CD14-positive monocyte (primary cell): ENCODE results near the gene GYPE. TPM values are rescaled to one million over a fixed set of nuclear protein-coding genes. Genes with fewer than 3 reads are reported as not detected.
"Not testable (repeated sequence)": the region's sequence is repeated elsewhere in the genome, so short reads cannot be mapped to it uniquely, and the experiment has no call there.

Experiments used
- DNase-seq, 3 donors: peaks; one replicate each; pipeline ENCODE4 v3.0.0-alpha.2; 2011 to 2022
- H2AFZ ChIP-seq: 2 replicates; pipeline ENCODE4 v1.6.0; 2012; ENCODE audit warnings: mild to moderate bottlenecking, low read depth, low read length, inconsistent platforms; ENCODE audit not compliant: insufficient read depth, poor library complexity, severe bottlenecking
- H3K27ac ChIP-seq, 2 donors: 1 replicate in 1 of 2; 2 replicates in 1 of 2; pipeline ENCODE4 v1.5.1; 2012 to 2013; ENCODE audit warnings: low read length in 2 of 2, control low read depth in 1 of 2, inconsistent platforms in 1 of 2, low read depth in 1 of 2, mild to moderate bottlenecking in 1 of 2
- H3K27me3 ChIP-seq, 2 donors: one replicate each; pipeline versions ENCODE4 v1.6.0 to v1.6.1; 2011 to 2013; ENCODE audit warnings: low read length in 2 of 2; ENCODE audit not compliant: control insufficient read depth in 2 of 2, insufficient read depth in 2 of 2
- H3K36me3 ChIP-seq, 2 donors: replicated peaks in 1 of 2; 1 replicate in 1 of 2; 2 replicates in 1 of 2; pipeline versions ENCODE4 v1.5.1 to v1.6.1; 2012 to 2013; ENCODE audit warnings: low read length in 2 of 2, control low read depth in 1 of 2, inconsistent platforms in 1 of 2, mild to moderate bottlenecking in 1 of 2; ENCODE audit not compliant: insufficient read depth in 2 of 2, control insufficient read depth in 1 of 2
- H3K4me1 ChIP-seq, 2 donors: 1 replicate in 1 of 2; 2 replicates in 1 of 2; pipeline versions ENCODE4 v1.5.1 to v1.6.1; 2012 to 2013; ENCODE audit warnings: low read length in 2 of 2, control low read depth in 1 of 2, inconsistent platforms in 1 of 2, mild to moderate bottlenecking in 1 of 2, moderate library complexity in 1 of 2; ENCODE audit not compliant: insufficient read depth in 2 of 2, control insufficient read depth in 1 of 2
- H3K4me2 ChIP-seq: replicated peaks from 2 replicates; pipeline ENCODE3; 2012; ENCODE audit warnings: low read length, moderate library complexity, mild to moderate bottlenecking; ENCODE audit not compliant: poor library complexity, severe bottlenecking; ENCODE audit errors: extremely low read depth
- H3K4me3 ChIP-seq, 3 experiments: fragments of 200-600 bp in 1 of 3; sonication (generic) in 1 of 3; replicated peaks in 1 of 3; 1 replicate in 2 of 3; 2 replicates in 1 of 3; pipeline ENCODE4 v1.5.1; 2011 to 2013; ENCODE audit warnings: low read length in 3 of 3, mild to moderate bottlenecking in 3 of 3, control low read depth in 2 of 3, low read depth in 2 of 3, inconsistent platforms in 1 of 3, moderate library complexity in 1 of 3
- H3K79me2 ChIP-seq: 2 replicates; pipeline ENCODE4 v1.6.0; 2012; ENCODE audit warnings: mild to moderate bottlenecking, control low read depth, inconsistent platforms, low read length, moderate library complexity; ENCODE audit not compliant: insufficient read depth
- H3K9ac ChIP-seq: 2 replicates; pipeline ENCODE4 v1.6.0; 2017; ENCODE audit warnings: low read length, mild to moderate bottlenecking; ENCODE audit not compliant: insufficient read depth, poor library complexity, severe bottlenecking
- H3K9me3 ChIP-seq, 2 donors: replicated peaks in 1 of 2; 1 replicate in 1 of 2; 2 replicates in 1 of 2; pipeline versions ENCODE4 v1.5.1 to v1.6.1; 2012 to 2013; ENCODE audit warnings: low read length in 2 of 2, control low read depth in 1 of 2; ENCODE audit not compliant: control insufficient read depth in 1 of 2, insufficient read depth in 1 of 2
- H4K20me1 ChIP-seq: 2 replicates; pipeline ENCODE4 v1.6.0; 2012; ENCODE audit warnings: mild to moderate bottlenecking, low read length, control low read depth, moderate library complexity; ENCODE audit not compliant: insufficient read depth
- H3K27ac Mint-ChIP-seq, 7 donors: one replicate each; pipeline ENCODE4 v1.8.0; 2020; ENCODE audit warnings: mild to moderate bottlenecking in 7 of 7, mixed read lengths in 7 of 7, moderate library complexity in 6 of 7, inconsistent platforms in 2 of 7
- H3K27me3 Mint-ChIP-seq, 3 donors: one replicate each; pipeline ENCODE4 v1.8.0; 2021 to 2022; ENCODE audit warnings: low read depth in 3 of 3, mild to moderate bottlenecking in 3 of 3, mixed read lengths in 3 of 3, moderate library complexity in 3 of 3, inconsistent platforms in 1 of 3
- H3K36me3 Mint-ChIP-seq, 2 donors: one replicate each; pipeline ENCODE4 v1.8.0; 2020; ENCODE audit warnings: mixed read lengths in 2 of 2, inconsistent platforms in 1 of 2, mild to moderate bottlenecking in 1 of 2
- H3K4me1 Mint-ChIP-seq: one replicate; pipeline ENCODE4 v1.8.0; 2020; ENCODE audit warnings: mild to moderate bottlenecking, mixed read lengths
- H3K4me3 Mint-ChIP-seq, 2 donors: one replicate each; pipeline ENCODE4 v1.8.0; 2020; ENCODE audit warnings: mild to moderate bottlenecking in 2 of 2, mixed read lengths in 2 of 2, moderate library complexity in 1 of 2
- H3K9me3 Mint-ChIP-seq, 7 donors: one replicate each; pipeline ENCODE4 v1.8.0; 2020 to 2022; ENCODE audit warnings: mixed read lengths in 7 of 7, mild to moderate bottlenecking in 6 of 7, moderate library complexity in 6 of 7, inconsistent platforms in 2 of 7
- WGBS: methylation state at CpG from one replicate; pipeline ENCODE4 v1.1.5; 2013; ENCODE audit warnings: missing lambda C conversion rate; ENCODE audit not compliant: insufficient coverage; 5-methylcytosine and 5-hydroxymethylcytosine counted together
- intact Hi-C, 2 donors: fragments of 100-400 bp; cut with micrococcal nuclease; formaldehyde crosslinking; loops; one replicate each; pipeline versions ENCODE4 v1.15.0 to v1.15.1; 2023
- polyA plus RNA-seq, 3 donors: library from polyadenylated mRNA; depleted of rRNA in 1 of 3; unstranded in 2 of 3; stranded (reverse) in 1 of 3; fragments of 300-500 nt in 2 of 3; fragments of >200 nt in 1 of 3; fragmentation: Illumina TruSeq in 2 of 3; gene quantifications; 1 replicate in 2 of 3; 2 replicates in 1 of 3; pipeline ENCODE4 v1.2.3, GENCODE V29; 2012 to 2021

Gene GYPE
- polyA plus RNA-seq, 3 donors, result 0.34 to 0.49 TPM; not detected in 1

GRCh38 chr4:143856017-143856557, 49.3 kb downstream of the GYPE start:
- H3K36me3 Mint-ChIP-seq, H3K9me3 Mint-ChIP-seq, intact Hi-C loops, H3K4me1 ChIP-seq, H3K27me3 Mint-ChIP-seq, H2AFZ ChIP-seq, H4K20me1 ChIP-seq, DNase-seq, H3K27me3 ChIP-seq, H3K36me3 ChIP-seq, H3K9me3 ChIP-seq, H3K27ac ChIP-seq, H3K4me3 ChIP-seq, H3K79me2 ChIP-seq, H3K4me3 Mint-ChIP-seq, H3K4me2 ChIP-seq, H3K27ac Mint-ChIP-seq, H3K9ac ChIP-seq, H3K4me1 Mint-ChIP-seq: not testable (repeated sequence)
- WGBS, result 39% methylated on average over 2 of the region's 6 CpGs

- H3K9me3 ChIP-seq, H3K4me3 ChIP-seq, H3K27ac ChIP-seq, H3K9ac ChIP-seq, DNase-seq, H3K27me3 Mint-ChIP-seq, H3K27ac Mint-ChIP-seq, H3K36me3 Mint-ChIP-seq, H3K36me3 ChIP-seq, H3K4me2 ChIP-seq, H3K9me3 Mint-ChIP-seq, H3K4me1 ChIP-seq, H3K4me3 Mint-ChIP-seq, intact Hi-C loops, H3K79me2 ChIP-seq, H3K27me3 ChIP-seq, H3K4me1 Mint-ChIP-seq, H4K20me1 ChIP-seq, H2AFZ ChIP-seq: not testable (repeated sequence)
- 16% methylated on average over 3 of the region's 4 CpGs for WGBS
Observed at GRCh38 chr4:143854645-143855044, 50.7 kb downstream of the GYPE start.

GRCh38 chr4:143849296-143849695, 56.1 kb downstream of the GYPE start:
- intact Hi-C loops, result loop anchor here in 1 of 2 donors (5.0 kb wide), 1 partner anchor 118 kb away; no protein-coding TSS in a partner anchor
- not testable (repeated sequence) for H3K27ac Mint-ChIP-seq
- WGBS, result 92% methylated on average over 2 of the region's 2 CpGs

GRCh38 chr4:143843506-143843832, 61.9 kb downstream of the GYPE start:
- H3K4me3 ChIP-seq, H3K9me3 Mint-ChIP-seq, H2AFZ ChIP-seq, H3K79me2 ChIP-seq, H3K9ac ChIP-seq, H4K20me1 ChIP-seq, H3K4me2 ChIP-seq, H3K9me3 ChIP-seq, intact Hi-C loops, H3K4me1 Mint-ChIP-seq, H3K4me3 Mint-ChIP-seq, H3K36me3 Mint-ChIP-seq, H3K27me3 Mint-ChIP-seq, H3K36me3 ChIP-seq, H3K27me3 ChIP-seq, H3K27ac ChIP-seq, DNase-seq, H3K27ac Mint-ChIP-seq, H3K4me1 ChIP-seq: not testable (repeated sequence)
- no CpG with 5 or more reads among the region's 1 CpG for WGBS

More at GRCh38 chr4:143849296-143849695, 56.1 kb downstream of the GYPE start:
- not testable (repeated sequence) for H2AFZ ChIP-seq, H3K27me3 ChIP-seq, H3K79me2 ChIP-seq, H3K4me2 ChIP-seq, H3K27me3 Mint-ChIP-seq, H3K4me1 Mint-ChIP-seq, H4K20me1 ChIP-seq, H3K36me3 Mint-ChIP-seq, H3K4me3 ChIP-seq, H3K36me3 ChIP-seq, H3K9ac ChIP-seq, H3K27ac ChIP-seq, H3K9me3 ChIP-seq, H3K4me1 ChIP-seq, H3K4me3 Mint-ChIP-seq, DNase-seq, H3K9me3 Mint-ChIP-seq
